Measurements from ENCODE around the gene NTN3.
A peak's percentile ranks its signal among the peaks of the same experiment; 100 is the strongest.

Gene NTN3

GRCh38 chr16:2514333-2515179, 43.5 kb downstream of the NTN3 start:
- DNase-seq (ENCODE audit: low spot score), result peak; percentile 63

DNA sequence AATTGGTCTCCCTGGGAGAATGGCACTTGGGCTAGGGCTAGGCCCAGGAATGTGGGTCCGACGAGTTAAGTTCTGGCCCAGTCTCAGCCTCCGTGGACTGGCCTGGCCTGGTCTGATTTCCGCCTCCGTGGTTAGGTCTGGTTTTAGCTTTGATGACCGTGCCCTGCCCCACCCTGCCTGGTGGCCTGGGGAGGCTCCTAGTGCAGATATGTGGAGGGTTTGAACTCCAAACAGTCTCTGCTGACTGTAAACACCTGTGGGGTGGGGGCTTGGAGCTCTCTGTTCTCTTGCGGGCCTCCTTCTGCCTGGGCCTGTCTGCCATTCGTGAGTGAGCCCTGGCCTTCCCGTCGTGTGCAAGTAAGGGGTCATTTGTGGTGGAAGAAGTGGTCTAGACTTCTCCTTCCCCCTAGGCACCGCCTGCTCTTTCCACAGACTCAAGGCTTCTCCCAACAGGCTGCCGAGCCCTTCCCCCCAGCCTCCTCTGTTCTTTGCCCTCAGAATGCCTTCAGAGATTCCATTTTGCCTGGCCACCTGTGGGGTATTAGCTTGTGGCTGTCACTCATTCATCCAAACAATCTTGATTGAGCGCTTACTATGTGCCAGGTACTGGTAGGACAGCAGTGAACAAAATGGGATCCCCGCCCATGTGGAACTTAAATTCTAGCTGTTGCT, 44.2 kb downstream of the NTN3 start:
- DNase-seq (ENCODE audit: low spot score), result peak; percentile 78

DNA sequence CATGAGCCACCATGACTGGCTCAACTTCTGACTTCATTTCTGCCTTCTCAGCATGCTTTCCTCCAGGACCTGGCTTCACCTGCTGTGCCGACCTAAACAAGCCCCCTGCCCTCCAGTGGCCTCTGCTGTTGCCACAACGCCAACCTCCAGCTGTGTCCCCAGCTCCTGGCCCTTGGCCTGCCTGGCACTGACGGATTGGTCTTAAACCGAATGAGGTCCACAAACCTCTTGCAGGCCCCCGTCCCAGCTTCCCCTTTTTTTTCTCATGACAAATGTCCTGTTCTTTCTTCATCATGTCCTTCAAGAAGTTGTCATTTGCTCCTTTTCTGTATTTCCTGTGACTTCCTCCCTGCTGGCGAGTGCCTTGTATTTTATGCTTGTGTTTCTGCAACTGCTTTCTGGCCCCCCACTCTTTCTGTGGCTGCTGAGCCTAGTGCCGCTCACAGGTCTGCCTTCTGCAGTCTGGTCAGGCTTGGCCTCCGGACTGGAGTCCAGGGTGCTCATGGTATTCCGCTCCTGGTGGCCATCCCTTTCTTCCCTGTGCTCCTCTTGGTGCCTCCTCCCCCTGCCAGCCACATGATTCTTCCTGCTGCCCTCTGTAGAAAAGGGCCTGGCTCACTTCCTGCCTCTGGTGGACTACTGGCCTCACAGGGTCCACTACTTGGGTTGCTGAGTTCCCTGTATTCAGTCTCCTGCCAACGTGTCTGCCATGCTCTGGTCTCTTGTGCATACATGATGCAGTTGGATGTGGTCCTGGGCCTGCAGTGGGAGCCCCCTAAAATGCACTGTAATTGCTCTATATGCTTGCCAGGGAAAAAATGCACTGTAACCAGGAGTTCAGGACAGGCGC, 45.5 kb downstream of the NTN3 start:
- DNase-seq (ENCODE audit: low spot score), result peak; percentile 39

DNA sequence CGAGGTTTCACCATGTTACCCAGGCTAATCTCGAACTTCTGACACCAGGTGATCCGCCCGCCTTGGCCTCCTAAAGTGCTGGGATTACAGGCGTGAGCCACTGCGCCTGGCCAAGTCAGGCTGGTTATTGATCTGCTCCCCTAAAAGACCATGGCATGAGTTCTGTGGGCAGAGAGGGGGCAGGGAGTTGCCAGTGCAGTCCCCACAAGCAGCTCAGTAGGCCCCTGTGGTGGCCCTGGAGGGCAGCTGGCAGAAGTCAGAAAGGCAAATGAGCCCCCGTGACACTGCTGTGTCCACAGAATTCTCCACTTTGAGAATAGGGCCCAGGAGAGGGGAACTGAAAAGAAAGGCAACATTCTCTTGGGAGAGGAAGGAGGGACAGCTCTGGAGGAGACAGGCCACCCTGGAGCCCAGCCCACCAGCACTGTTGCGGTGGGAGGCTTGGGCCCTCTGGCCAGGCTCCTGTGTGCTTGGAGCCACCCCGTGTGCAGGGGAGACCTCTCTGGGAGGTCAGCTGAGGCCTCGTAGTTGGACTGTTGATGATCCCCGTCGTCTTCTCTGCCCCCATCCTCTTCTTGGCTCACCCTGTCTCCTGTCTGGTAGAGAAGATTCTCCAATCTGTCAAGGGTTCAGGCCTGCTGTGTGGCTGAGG, 47.0 kb downstream of the NTN3 start:
- no peak for DNase-seq (ENCODE audit: low spot score)

GRCh38 chr16:2518823-2519710, 48.0 kb downstream of the NTN3 start:
- DNase-seq (ENCODE audit: low spot score), result peak; percentile 54

DNA sequence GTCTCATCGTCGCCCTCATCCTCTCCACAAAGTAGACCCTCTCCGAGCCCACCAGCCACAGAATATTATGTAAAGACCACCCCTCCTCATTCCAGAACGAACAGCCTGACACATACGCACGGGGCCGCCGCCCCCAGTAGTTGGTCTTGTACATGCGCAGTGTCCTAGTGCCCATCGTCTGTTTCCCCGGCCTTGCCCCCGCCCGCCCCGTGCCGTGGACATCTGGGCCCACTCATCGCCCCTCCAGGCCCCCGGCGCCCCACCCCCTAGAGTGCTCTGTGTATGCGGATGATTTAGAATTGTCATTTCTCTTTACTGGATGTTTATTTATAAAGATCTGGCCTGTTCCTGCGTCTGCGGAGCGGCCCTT, 48.6 kb downstream of the NTN3 start:
- no peak for DNase-seq (ENCODE audit: low spot score)

DNA sequence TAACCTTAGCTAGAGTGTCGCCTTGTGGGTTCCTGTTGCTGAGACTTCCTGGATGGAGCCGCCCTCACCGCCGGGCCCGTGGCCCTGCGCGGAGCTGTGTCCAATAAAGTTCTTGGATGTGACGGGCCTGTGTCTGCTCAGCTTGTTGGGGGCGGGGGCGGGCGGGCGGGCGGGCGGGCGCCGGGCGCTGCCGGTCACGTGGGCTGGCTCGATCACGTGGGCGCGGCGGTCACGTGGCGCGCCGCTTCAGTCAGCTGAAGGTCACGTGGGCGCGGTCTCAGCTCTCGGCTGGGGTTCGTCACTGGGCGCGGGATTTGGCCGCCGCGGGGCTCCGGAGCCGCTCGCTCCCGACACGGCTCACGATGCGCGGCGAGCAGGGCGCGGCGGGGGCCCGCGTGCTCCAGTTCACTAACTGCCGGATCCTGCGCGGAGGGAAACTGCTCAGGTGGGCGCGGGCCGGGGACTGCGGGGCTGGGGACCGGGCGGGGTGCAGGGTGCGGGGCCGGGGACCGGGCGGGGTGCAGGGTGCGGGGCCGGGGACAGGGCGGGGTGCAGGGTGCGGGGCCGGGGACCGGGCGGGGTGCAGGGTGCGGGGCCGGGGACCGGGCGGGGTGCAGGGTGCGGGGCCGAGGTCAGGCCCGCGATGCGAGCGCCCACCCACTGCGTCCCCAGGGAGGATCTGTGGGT, 49.1 kb downstream of the NTN3 start, which contains the start of gene AMDHD2:
Gene AMDHD2 (plus strand): TSS at position 275 of the 687 bp plus-strand sequence. CDS start 88 bp downstream, at position 363.
- DNase-seq (ENCODE audit: low spot score), result peak; percentile 94

GRCh38 chr16:2520784-2521531, 49.9 kb downstream of the NTN3 start:
- DNase-seq (ENCODE audit: low spot score), result peak; percentile 60

Data from hematopoietic multipotent progenitor cell treated with erythropoietin and hydrocortisone succinate and interleukin-3 and kit ligand, for 17 days (in vitro differentiated cells).